ENCODE data around the gene PPP1R7.

Gene PPP1R7

GRCh38 chr2:241128266-241128665 lies 22.0 kb upstream of the PPP1R7 start:
- in situ Hi-C loops (cut with MboI; ENCODE audit: low pct_unique_long_range_greater_than_20kb, low sequenced_read_pairs, unreplicated experiment) = no loop called here
- no peak for DNase-seq (ENCODE audit: low spot score)
- no peak for TF ChIP-seq CTCF (IDR thresholded peaks at IDR 0.05; ENCODE audit: extremely low read depth, insufficient read depth, missing control alignments)

- in situ Hi-C loops (cut with MboI; ENCODE audit: low pct_unique_long_range_greater_than_20kb, low sequenced_read_pairs, unreplicated experiment) = no loop called here
- DNase-seq (ENCODE audit: low spot score) = peak; percentile 61
- no peak for TF ChIP-seq CTCF (IDR thresholded peaks at IDR 0.05; ENCODE audit: extremely low read depth, insufficient read depth, missing control alignments)
These were observed 21.0 kb upstream of the PPP1R7 start for GRCh38 chr2:241129086-241129871.

- in situ Hi-C loops (cut with MboI; ENCODE audit: low pct_unique_long_range_greater_than_20kb, low sequenced_read_pairs, unreplicated experiment) = no loop called here
- no peak for DNase-seq (ENCODE audit: low spot score)
- no peak for TF ChIP-seq CTCF (IDR thresholded peaks at IDR 0.05; ENCODE audit: extremely low read depth, insufficient read depth, missing control alignments)
These were observed 20.0 kb upstream of the PPP1R7 start for GRCh38 chr2:241130316-241130715.

- no peak for DNase-seq (ENCODE audit: low spot score)
- in situ Hi-C loops (cut with MboI; ENCODE audit: low pct_unique_long_range_greater_than_20kb, low sequenced_read_pairs, unreplicated experiment) = no loop called here
- TF ChIP-seq CTCF (IDR thresholded peaks at IDR 0.05; ENCODE audit: extremely low read depth, insufficient read depth, missing control alignments) = no peak
These were observed 18.7 kb upstream of the PPP1R7 start for GRCh38 chr2:241131531-241131930.

- TF ChIP-seq CTCF (IDR thresholded peaks at IDR 0.05; ENCODE audit: extremely low read depth, insufficient read depth, missing control alignments) = no peak
- peak; percentile 70 for DNase-seq (ENCODE audit: low spot score)
- in situ Hi-C loops (cut with MboI; ENCODE audit: low pct_unique_long_range_greater_than_20kb, low sequenced_read_pairs, unreplicated experiment) = no loop called here
These were observed 17.5 kb upstream of the PPP1R7 start for GRCh38 chr2:241132538-241133435.

- DNase-seq (ENCODE audit: low spot score) = no peak
- no peak for TF ChIP-seq CTCF (IDR thresholded peaks at IDR 0.05; ENCODE audit: extremely low read depth, insufficient read depth, missing control alignments)
- in situ Hi-C loops (cut with MboI; ENCODE audit: low pct_unique_long_range_greater_than_20kb, low sequenced_read_pairs, unreplicated experiment) = no loop called here
These were observed 16.8 kb upstream of the PPP1R7 start for GRCh38 chr2:241133436-241133820.

All from GM13977 (cell line).